Ecto neural progenitor cell (in vitro differentiated cells): ENCODE data around the gene H19.

Experiments
- DNase-seq: peaks from one replicate; pipeline ENCODE4 v3.0.0-alpha.2; 2018; ENCODE audit warnings: low spot score

H19 gene

DNA sequence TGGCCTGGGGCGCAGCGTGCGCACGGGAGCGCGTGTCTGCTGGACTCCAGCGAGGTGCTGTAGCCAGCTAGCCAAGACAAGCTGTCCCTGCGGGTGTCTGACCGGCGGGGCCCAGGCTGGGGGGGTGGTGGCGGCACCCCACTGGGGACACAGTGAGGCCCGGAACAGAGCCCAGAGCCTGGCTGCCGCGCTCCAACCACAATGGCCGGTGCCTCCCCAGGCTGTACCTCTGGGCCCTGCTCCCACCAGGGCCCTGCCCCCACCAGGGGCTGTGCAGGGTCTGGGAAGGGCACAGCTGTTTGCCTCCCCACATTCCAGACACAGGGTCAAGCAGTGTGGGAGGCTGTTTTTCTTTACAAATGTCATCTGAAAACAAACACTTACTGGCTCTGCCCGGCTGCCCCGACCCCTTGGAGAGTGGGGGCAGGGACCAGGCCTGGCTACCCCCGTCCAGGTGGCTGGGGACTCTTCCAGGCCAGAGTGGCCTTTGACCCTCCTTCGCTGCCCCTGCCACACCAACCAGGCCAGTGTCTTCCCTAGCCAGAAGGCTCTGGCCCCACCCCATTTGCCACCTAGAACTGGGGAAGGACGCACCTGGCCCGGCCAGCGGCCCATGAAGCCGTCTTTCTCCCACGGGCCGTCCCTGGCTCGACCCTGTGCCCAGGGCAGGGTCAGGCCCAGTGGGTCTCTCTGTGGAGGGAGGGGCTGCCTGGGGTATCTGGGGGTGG, 14.6 kb downstream of the H19 start:
- no peak for DNase-seq

- no peak for DNase-seq
Observed at GRCh38 chr11:1979607-1980006, 18.0 kb downstream of the H19 start.

GRCh38 chr11:1978720-1979473, 18.7 kb downstream of the H19 start:
- DNase-seq, result no peak

DNA sequence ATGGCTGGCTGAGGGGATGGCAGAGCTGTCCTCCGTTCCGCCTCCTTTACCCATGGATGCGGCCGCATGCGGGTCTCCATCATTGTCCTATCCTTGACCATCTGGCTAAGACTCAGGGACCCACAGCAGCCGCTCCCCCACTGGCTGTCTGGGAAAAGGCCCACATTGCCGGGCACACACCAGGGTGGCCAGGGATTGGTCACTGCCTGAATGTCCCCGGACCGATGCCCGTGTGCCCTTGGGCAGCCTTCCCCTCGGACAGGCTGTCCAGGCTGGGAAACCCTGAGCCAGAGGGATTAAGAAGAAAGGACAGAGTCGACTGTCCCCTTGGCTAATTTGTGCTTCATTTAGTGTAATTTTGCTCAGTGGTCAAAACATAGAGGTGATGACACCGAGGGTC, 22.5 kb downstream of the H19 start:
- no peak for DNase-seq

GRCh38 chr11:1970956-1971355, 26.7 kb downstream of the H19 start:
- DNase-seq, result peak; percentile 12

DNA sequence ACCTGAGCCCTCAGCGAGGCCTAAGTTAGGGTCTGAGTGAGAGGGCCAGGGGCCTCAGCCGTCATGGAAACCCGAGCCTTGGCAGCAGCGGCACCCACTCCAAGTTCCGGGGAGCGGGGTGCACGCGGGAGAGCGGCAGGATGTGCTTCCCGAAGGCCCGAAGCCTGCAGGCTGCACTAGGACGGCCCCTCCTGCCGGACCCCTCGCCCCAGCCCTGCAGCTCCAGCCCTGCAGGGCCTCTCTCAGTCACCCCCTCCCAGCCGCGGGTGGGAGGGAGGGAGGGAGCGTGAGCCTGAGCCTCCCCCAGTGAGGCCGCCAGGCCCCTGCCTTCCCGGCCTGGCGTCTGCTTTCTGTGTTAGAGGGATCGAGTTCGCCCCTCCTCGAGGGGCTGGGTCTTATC, 27.9 kb downstream of the H19 start:
- no peak for DNase-seq

GRCh38 chr11:1969035-1969434, 28.6 kb downstream of the H19 start:
- no peak for DNase-seq

- DNase-seq, result no peak
Observed at GRCh38 chr11:1968454-1969002, 29.1 kb downstream of the H19 start.

DNA sequence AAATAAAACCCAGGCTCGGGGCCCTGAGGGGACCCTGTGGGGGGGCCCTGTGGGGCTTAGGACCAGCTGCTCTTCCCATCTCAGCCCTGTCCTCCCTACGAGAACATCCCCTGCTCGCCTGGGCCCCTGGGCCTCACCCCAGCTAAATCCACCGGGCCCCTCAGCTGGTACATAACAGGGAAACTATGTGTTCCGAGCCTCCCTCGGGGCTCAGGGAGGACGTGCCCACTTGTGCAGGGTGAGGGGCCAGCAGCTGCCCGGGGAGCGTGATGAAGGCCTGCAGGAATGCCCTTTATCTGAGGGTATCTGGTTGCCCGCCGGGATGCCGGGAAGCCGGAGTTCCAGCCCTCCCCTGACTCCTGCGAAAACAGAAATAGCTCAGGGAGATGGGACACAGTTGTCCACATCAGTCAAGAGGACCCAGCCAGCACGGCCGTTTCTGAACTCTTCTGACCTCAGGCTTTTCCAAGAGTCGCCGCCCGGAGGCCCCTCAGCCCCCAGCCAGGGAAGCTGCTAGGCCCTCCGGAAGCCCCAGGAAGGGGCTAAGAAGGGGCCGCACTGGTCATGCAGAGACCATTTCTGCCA, 29.9 kb downstream of the H19 start:
- no peak for DNase-seq

- DNase-seq, result no peak
Observed at GRCh38 chr11:1966531-1966930, 31.1 kb downstream of the H19 start.

- DNase-seq, result no peak
Observed at GRCh38 chr11:1964955-1965354, 32.7 kb downstream of the H19 start.

DNA sequence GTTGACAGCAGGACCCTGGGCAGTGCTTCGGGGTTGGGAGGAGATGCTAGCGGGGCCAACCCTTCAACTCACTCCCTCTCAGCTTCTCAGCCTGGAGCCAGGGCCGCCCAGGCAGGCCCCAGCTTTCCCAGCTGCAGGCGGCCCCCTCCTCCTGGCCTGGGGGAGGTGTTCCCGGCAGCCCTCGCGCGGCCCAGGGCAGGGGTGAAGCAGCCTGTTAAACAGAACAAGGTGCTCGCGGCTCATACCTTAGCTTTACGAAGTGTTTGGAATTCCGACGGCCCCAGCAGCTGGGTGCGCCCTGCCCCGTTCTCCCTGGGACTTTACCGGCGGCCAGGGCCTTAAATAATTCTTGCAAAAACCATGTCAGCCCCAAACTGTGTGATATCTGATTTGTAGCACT, 33.3 kb downstream of the H19 start:
- no peak for DNase-seq

- DNase-seq, result no peak
Observed at GRCh38 chr11:1963864-1964263, 33.8 kb downstream of the H19 start.

DNA sequence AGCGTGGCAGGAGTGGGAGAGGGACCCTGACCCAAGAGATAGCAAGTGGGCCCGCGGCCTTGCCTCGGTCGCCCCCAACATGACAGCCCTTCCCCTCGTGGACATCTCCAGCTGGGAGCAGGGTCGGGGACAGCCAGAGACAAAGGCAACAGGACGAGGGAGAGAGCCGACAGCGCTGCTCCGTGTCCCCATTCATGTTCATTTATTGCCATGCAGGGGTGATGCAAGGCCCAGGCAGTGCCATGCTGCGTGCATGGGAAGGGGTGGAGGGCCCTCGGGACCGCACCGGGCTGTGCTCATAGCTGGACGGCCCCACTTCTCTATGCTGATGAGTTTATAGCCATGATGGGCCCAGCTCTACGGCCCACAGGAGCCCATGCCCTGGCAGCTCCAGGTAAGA, 37.9 kb downstream of the H19 start:
- no peak for DNase-seq

GRCh38 chr11:1958367-1958766, 39.3 kb downstream of the H19 start:
- no peak for DNase-seq

DNA sequence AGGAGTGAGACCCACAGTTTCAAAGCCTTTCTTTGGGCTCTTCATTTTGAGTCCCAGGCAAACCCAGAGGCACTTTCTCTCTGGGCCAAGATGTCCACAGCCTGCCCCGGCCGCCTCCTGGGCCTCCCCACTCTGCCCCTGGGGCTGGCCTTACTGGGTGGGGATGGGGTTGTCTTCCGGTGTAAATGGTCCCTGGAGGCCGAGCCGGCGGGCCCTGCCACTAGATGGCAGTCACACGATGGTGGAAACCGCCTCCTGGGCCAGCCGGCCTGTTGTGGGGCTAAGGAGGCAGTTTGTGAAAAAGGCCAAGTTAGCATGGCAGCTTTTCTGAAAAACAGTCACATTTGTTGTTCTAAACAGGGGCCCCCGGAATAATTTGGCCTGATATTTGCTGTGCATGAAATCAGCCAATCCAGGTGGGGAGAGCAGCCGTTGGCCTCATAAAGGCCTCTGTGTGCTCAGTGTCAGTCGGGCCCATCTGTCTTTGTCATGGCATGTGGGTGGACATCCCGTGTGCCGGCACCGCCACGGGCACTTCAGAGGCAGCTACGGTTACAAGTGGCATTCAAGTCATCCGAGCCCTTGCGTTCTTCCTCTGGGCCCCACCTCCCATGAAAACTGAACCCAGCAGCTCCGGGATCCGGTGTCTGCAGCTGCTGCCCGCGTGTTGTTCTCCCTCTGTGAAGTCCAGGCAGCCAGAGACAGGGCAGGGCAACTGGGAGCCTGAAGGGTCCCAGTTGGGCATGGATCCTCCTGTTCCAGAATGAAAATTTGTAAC, 44.0 kb downstream of the H19 start:
- no peak for DNase-seq

DNA sequence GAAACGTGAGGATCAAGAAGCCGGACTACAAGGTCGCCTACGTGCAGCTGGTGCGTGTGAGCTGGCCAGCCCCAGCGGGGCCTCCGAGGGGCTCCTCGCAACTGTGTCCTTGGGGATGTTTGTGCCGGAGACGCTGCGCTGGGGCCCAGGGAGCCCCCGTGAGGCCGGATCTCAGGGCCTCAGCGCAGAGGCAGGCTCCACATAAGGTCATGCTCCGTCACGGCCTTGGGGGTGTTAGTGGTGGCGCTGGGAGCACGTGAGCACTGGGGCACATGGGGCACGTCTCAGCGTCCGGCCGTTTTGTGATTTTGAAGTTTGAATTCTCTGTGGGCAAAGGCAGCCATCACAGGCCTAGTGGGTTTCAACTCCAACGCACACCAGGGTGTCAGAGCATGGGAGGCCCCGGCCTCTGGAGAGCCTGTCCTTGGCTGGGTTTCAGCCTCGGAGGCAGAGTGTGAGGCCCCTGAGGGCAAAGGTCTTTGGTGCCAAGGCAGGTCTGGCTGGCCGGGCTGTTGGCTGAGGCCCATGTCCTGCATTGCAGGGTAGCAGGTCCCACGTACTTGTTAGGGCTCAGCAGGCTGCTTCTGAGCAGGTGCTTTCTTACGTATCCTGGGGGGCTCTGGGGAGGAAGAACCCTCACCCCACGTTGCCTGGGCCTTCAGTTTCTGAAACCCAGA, 44.7 kb downstream of the H19 start:
- DNase-seq, result no peak

GRCh38 chr11:1949922-1950321, 47.7 kb downstream of the H19 start:
- DNase-seq, result no peak

GRCh38 chr11:1949302-1949701, 48.3 kb downstream of the H19 start:
- DNase-seq, result no peak

DNA sequence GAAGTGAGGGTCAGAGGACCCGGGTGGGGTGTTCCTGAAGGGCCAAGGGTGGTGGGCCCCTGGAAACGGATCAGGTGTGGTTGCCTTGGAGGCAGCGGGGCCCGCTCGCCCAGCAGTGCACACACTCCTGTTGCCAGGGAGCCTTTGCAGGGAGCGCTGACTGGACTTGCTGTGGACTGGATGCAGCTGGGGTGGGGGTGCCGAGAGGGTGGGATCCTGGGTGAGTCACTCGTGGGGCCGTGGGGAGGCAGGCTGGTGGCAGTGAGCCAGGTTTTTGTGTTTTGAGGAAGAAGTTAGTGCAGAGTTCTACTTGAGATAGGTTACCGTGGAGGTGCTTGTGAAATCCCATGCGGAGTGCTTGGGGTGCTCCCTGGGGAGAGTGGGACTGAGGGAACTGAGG, 49.3 kb downstream of the H19 start:
- DNase-seq, result no peak

- no peak for DNase-seq
Observed at GRCh38 chr11:1947592-1948237, 49.9 kb downstream of the H19 start.
